Endometrium (tissue), 2 donors: ENCODE results near the gene OSM.
A peak's percentile ranks its signal among the peaks of the same experiment; 100 is the strongest.

Source experiments
- FAIRE-seq: peaks from 2 replicates; lab custom pipeline; 2012; peaks lifted over from hg19 to GRCh38; lab: Jason Lieb, UNC
- donor health status: control.
- donor health status: control.

OSM gene

DNA sequence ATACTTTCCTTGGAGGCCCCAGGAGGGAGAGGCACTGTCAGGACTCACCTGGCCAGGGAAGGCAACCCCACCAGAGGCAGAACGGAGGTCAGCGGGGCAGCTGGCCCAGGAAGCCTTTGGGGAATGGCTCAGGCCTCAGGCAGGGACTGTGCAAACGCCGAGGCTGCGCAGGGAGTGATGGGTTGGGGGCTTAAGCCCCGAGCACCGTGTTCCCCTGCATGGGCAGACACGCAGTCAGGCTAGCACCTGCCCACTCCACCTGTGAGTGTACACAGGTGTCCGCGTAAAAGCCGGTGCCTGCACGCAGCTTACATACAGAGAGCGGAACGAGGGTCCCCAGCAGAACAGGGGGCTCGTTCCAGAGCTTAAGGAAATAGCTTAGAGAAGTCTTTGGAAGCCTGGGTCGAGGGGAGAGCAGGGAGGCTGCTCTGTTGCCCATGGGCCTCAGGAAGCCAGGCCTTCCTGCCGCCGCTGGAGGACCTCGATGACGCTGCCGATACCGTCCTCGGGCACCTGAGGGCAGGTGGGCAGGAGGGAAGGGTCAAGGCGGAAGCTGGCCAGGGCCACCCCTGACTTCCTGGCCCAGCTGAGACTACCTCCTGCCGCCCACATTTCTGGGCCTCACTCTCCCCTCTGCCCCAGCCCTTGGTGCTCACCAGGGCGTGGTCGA lies 18.7 kb upstream of the OSM start:
- no peak for FAIRE-seq

DNA sequence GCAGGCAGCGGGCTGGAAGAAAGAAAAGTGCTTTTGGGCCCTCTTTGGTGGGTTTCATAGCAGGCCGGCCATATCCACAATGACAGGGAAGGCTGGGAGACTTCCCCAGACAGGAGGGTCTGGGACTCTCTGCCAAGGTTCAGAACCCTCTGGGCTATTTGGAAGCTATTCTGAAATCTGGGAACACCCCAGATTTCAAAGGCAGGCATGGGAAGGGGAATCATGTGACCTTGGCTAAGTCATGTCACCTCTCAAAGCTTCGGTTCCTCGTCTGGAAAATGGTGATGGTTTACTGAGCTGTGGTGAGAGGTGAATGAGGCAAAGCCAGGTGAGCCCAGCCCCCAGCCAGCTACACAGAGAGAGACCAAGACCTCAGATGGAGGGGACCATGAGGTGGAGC lies 18.0 kb upstream of the OSM start:
- no peak for FAIRE-seq

DNA sequence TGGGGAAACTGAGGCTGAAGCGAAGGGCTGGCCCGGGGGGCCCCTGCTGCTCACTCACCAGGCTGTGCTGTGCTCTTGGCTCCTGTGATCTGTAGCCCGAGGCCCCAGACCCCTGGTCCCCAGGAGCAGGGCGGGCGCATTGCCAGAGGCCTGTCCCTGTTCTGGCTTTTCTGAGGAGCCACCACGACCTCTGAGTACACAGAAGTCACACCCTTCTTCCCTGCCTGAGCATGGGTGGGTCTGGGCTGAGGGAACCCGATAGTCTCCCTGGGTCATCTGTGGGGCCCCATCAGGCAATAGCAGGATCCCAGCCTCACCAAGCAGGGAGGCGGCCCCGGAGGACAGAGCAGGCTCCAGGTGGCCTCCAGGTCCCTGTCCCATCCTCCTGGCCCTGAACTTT lies 17.5 kb upstream of the OSM start:
- FAIRE-seq: no peak

DNA sequence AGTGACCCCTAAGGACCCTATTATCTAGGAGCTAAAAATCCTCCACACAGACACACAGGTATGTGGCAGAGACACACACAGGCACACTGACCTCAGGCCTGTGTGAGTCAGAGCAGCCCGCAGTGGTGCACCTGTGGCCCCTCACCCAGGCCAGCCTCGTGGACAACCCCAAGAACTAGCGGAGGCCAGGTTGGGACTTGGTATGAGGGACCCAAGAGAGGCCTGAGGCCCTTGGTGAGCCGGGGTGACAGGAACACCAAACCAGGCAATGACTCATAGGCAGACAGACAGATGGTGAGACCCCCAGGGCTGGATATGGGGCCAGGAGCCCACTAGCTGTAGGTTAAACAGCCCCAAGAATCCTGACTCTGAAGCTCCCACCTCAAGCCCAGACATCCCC lies 16.7 kb upstream of the OSM start:
- FAIRE-seq: no peak

DNA sequence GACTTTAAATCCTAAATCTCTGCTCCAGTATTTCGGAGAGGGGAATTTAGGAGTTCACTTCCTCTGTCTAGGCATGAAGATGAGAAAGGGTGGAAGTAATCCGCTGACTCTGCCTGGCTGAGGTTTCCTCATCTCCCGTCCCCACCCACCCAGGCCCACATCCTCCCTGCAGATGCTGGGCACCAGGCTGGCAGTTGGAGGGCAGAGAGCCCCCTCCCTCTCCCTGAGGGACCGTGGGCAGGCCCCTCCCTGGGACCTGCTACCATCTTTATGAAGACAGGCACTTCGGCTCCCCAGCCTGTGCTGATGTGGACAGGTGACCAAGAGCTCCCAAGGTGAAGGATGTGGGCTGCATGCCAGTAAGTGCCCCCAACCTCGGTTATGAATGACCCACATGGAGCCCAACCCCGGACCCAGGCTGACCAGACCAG lies 16.0 kb upstream of the OSM start:
- FAIRE-seq: no peak

DNA sequence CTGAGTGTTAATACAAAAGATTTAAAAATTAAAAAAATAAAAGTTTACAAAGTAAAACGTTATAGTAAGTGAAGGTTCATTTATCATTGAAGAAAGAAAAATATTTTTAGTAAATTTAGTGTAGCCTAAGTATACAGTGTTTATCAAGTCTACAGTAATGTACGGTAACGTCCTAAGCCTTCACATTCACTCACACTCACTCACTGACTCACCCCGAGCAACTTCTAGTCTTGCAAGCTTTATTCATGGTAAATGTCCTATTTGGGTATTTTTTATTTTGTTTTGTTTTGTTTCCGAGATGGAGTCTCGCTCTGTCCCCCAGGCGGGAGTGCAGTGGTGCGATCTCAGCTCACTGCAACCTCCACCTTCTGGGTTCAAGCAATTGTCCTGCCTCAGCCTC lies 13.9 kb upstream of the OSM start:
- FAIRE-seq: peak; percentile 12

DNA sequence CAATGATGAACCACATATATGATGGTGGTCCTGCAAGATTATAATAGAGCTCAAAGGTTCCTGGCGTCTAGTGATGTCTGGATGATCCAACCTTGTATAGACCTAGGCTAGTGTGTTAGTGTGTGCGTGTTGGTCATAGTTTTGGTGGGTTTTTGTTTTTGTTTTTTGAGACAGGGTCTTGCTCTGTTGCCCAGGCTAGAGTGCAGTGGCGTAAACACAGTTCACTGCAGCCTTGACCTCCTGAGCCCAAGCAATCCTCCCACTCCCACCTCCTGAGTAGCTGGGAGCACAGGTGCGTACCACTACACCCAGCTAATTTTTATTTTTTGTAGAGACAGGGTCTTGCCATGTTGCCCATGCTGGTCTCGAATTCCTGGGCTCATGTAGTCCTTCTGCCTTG lies 13.3 kb upstream of the OSM start:
- FAIRE-seq: no peak

DNA sequence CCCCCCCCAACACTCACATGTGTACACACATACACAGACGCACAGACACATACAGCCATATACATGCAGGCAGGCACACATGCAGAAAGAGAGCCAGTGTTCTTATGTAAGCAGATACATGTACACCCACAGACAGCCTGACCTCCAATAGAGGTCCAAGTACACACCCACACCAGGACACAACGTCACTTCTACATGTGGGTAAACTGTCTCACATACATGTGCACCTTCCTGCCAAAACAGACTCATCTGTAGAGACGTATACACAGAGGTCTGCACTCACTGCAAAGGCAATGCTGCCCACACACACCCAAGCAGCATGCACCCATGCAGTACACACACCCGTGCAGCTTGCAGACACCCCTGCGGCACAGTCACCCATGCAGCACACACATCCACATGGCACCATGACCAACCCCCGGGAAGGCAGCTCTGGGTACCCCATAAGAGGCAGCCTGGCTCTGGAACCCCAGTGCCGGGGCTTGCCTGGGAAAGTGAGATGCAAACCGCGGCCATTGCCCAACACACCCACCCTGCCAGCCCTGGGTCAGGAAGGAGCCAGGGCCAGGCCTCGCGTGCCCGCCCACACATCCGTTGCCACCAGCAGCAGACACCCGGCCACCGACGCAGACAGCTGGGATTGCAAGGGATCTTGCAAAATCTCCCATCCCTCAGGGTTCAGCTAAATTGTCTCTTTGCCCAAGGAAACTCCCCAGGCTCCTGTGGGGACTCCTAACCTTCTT lies 12.6 kb upstream of the OSM start:
- FAIRE-seq: no peak

DNA sequence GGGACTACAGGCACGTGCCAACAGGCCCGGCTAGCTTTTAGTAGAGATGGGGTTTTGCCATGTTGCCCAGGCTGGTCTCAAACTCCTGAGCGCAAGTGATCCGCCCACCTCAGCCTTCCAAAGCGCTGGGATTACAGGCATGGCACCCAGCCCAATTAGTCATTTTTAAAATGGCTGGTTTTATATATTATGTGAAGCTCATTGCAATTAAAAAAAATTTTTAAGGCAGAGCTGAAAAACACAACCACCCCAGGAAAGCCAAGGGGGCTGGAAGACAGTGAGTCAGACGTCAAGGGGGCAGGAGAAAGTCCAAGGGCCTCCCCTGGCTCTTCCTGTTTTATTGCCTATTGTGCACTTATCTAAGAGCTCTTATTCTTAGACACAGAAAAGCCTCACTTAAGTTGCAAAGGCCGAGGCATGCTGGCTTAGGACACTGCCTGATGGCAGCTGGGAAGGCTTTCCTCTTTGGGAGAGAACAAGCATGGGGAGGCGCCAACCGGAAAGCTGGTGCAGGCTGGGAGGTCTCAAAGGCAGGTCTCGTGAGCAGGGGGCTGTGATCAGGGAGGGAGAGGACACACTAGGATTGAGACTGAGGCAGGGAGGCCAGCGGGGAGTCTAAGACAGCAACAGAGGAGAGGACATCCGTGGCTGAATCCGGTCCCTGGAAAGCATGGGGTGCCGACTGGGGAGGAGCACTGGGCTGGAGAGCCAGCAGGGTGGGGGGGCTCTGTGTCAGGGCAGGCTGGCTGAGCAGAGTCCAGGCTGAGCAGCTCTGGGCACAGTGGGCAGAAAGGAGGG lies 11.1 kb upstream of the OSM start:
- FAIRE-seq: no peak

DNA sequence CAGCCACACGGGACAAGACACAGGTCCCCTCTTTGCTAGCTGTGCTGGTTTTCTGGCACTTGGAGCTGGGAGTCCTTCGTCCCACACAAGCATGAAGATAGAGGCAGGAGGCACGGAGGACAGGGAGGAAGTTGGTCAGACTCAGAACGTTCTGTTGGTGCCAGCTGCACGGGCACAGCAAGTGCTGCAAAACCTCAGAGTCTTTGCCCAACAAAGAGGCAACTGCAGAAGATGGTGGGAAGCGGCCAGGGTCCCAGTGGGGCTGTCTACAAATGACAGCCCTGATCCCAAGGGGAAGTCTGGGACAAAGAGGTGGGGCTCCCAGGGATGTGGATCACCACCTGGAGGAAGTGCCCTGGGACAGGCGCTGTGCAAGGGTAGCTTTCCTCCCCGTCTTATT lies 9.4 kb upstream of the OSM start:
- FAIRE-seq: no peak

DNA sequence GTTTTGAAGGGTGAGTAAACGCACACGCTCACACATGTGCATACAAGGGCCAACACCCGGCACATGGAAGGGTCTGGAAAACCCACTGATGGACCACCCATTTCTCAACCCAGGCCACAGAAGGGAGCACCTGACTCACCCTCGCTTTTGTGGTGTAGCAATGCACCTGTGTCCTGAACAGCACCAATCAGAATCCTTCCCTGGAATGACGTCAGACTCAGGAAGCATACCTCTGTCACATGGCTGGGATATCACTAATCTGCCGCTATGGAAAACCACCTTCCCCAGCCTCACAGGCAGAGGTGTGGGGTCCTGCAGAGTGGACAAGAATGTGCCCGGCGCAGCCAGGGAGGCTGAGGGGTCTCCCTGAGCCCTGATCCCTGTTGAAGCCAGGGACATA lies 9.0 kb upstream of the OSM start:
- FAIRE-seq: no peak

DNA sequence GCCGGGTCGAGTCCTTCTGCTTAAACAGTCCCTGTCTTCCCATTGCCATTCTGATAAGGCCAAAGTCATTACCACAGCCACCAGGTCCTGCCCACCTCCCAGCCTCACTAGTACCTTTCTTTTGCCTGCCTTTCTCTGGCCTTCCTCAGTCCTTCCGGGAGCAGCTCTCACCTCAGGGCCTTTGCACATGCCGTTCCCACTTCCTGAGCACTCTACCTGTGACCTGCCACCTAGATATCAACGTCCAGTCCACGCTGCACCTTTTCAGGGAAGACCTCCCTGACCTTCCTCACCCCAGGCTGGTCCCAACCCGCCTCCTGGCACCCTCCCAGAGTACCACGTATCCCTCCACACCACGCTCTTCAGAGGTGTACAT lies 7.8 kb upstream of the OSM start:
- FAIRE-seq: no peak

DNA sequence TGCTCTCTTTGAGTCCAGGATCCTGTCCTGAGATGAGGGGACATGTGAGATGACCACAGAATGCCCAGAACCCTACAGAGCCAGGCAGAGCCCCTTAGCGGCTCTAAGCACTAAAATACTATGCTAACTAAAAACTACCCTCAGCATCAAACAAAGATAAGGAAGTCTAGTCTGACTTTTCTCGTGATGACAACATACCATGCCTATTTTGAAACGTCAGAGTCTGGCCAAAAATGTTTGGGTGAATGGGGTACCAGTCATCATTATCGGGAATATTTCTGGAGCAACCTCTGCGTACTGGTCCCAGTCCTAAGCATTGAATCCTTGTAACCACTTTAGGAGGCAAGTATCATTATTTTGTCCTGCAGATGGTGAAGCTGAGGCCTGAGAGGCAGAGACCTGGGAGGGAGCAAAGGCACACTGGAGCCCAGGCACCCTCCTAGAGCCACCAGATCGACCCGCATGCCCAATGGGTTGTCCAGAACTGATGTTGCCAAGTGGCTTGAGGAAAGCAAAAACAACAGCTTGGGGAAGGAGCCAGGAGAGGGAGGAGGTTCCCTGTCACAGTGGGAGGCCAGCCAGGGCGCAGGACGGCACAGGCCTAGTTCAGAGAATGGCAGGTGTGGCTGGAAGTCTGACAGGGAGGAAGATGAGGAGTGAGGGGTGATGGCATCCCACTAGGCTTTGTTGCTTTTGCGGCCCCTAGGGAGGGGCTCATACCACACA lies 7.2 kb upstream of the OSM start:
- FAIRE-seq: no peak

DNA sequence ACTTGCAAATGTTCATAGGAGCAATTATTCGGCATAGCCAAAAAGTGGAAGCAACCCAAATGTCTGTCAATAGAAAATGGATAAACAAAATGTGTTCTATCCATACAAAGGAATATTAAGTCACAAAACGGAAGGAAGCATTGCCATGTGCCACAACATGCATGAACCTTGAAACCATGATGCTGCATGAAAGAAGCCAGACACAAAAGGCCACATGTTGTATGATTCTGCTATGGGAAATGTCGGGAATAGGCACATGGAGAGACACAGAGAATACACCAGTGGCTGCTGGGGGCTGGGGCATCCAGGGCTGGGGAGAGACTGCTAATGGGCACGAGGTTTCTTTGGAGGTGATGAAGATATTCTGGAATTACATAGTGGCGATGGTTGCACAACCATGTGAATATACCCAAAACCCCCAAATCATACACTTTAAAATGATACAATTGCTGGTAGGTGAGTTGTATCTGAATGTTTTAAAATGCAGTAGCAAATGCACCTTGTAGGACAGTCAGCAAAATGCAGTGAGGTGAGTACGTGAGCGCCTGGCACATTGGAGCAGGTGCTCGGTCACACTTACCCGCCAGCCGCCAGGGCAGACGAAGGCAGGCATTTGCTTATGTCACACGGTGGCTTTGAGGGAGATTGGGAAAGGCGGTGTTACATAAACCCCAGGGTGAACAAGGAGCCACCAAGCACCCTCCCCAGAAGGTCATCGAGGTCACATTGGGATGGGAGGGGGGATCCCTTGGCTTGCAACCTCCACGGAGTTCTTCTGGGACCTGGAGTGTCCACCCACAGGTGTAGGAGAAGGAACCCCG lies 6.3 kb upstream of the OSM start:
- FAIRE-seq: no peak

DNA sequence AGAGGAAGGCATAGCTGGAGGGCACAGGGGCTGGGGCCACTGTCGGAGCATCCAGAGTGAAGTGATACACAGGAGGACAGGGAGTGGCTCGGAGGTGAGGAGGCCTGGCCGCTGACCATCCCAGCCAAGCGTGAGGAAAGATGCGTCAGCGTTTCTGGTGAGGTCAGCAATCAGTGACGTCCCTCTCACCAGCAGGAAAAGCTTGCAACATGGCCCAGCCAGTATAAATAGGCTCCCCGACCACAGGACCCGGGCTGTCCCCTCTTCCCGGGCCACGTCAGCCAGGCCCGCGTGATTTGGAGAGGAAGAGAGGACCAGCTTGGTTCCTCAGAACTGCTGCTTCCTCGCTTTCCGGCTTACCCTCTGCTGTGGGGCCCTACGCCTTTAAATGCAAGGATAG lies 4.2 kb upstream of the OSM start:
- FAIRE-seq: no peak

DNA sequence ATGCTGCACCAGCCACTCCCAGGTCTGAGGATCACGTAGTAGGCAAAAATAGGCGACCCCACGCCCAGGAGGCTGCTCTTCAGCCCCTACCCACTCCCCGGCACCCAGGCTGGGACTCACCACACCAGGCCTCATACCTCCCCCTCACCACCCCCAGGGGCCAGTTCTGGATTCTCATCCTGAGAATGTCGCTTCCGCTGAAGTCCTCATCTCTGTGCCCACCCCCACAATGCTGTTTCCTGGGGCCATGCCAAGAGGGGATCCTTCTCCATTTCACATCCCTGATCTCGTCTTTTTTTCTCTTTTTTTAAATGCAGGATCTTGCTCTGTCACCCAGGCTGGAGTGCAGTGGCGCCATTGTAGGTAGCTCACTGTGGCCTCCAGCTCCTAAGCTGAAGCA lies 1.7 kb upstream of the OSM start:
- FAIRE-seq: no peak

DNA sequence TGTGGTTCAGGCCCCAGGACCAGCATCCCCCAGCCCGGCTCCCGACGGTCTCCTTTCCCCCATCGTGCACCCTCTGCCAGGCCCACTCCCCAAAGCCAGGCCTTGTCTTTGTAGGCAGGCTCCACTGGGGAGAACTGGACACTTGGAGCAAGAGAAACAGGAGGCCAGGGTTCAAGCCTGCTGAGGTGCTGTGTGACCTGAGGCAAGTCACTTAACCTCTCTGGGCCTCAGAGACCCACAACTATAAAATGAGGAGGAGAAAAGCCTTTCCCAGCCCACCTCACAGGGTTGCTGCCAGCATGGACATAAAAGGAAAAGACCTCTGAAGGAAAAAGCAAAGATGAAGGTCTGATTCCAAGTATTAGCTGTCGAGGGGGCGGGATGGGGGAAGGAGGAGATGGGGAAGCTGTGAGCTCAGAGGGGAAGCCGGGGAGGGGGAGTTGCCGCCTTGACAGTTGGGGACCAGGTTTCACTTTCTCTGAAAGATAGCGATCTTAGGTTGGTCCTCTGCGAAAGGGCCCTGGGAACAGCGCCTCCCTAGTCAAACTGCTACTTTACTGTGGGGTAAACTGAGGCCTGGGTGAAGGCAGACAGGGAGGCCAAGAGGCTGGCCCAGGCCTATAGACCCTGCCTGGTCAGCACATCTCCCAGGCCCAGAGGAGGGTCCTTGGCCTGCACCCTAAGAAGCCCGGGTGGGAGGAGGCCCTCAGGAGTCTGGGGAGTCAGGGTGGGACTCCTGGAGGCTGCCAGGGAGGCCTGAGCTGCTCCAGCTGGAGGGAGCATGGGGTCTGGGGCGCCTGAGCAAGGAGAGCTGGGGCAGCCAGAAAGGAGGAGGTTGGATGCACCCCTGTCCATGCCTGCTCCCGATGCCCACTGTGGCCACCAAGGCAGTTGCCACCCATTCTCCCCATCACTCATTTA lies 991 bp upstream of the OSM start:
- FAIRE-seq: no peak

DNA sequence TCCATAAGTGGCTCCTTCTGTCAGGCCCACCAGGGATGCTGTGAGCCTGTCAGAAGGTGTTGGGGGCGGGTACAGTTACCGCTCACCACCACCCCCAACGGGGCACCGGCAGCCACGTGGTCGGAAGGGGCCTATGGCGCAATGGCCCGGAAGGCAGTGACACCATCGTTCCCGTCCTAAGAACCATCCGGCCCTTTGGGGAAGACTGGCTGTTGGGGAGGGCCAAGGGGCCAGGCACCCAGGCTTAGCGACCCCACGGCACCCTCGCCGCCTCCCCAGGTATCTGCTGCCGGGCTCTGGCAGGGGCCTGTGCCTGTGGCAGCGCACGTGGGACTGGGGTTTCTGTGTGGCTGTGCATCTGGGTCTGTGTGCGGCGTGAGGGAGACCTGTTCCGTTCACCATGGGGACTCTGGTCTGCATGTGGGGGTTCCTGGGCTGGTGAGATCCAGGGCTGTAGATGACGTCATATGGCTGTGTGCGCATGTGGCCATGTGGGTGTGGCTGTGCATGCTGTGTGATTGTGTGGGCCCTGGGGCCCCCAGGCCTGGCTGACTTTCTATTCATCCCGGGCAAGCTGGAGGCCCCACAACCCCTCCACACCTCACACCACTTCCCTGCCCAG lies 717 bp downstream of the OSM start:
- FAIRE-seq: no peak

DNA sequence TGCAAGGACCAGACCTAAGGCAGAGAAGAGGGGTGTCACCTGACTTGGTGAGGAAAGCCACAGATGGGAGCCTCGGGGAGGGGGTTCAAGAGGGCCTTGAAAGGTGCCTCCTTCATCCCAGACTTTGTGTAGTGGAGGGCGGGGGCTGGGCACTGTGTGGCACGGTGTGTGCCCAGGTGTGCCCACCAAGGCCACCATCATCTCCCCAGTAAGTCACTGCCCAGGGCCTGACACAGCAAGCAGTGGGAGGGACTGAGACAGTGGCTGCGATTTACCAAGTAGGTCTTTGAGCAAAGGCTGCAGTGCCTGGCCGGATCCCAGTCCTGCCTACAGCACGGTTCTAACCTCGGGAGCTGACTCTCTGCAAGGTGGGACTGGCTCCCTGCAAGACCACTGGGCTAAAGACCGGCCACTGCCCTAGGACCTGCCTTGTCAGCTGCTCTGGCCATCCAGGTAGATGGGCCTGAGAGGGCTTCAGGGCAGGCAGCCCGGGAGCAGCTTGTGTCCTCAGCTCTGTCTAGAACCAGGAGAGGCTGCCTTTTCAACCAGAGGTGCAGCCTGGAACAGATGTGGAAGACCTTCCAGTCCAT lies 1.4 kb downstream of the OSM start:
- FAIRE-seq: no peak

DNA sequence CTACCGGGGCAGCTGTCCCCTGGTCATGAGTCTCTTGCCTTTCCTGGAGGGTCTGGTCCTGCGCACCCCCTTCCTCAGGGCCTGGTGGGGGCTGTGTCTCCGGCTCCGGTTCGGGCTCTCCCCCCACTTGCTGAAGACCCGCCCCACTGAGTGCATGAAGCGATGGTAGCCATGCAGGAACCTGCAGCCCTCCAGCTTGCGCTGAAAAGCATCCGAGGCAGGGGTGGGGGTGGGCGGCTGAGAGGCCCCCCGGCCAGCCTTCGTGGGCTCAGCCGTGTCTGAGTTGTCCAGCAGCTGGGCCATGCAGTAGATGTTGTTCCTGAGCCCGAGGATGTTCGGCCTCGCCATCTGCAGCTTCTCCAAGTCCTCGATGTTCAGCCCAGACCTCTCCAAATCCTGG lies 2.8 kb downstream of the OSM start:
- FAIRE-seq: no peak
